Lower leg skin (tissue), 3 donors: ENCODE measurements around the gene ATPAF1.

Experiments used
- CTCF ChIP-seq, 3 donors: fragments of 450-650 bp; IDR thresholded peaks; one replicate each; pipeline ENCODE4 v1.5.1; 2016; ENCODE audit warnings: antibody characterized with exemption in 3 of 3, mild to moderate bottlenecking in 3 of 3, moderate library complexity in 2 of 3
- POLR2A ChIP-seq, 2 donors: fragments of 450-650 bp; IDR thresholded peaks; one replicate each; pipeline ENCODE4 v1.6.1; 2016 to 2017; ENCODE audit warnings: antibody characterized with exemption in 2 of 2, mild to moderate bottlenecking in 1 of 2, moderate library complexity in 1 of 2

- no peak for TF ChIP-seq CTCF (IDR thresholded peaks at IDR 0.05)
- no peak for TF ChIP-seq POLR2A (IDR thresholded peaks at IDR 0.05)
These were observed 54.2 kb downstream of the ATPAF1 start for GRCh38 chr1:46613661-46614603.
